GM19240 (cell line): ENCODE data around the gene SRGAP2.
"Not testable (repeated sequence)": the region's sequence is repeated elsewhere in the genome, so short reads cannot be mapped to it uniquely, and the experiment has no call there.

Source experiments
- DNase-seq: peaks from one replicate; pipeline ENCODE4 v3.0.0; 2011; ENCODE audit warnings: low spot score; ENCODE audit not compliant: insufficient read length

SRGAP2 gene

DNA sequence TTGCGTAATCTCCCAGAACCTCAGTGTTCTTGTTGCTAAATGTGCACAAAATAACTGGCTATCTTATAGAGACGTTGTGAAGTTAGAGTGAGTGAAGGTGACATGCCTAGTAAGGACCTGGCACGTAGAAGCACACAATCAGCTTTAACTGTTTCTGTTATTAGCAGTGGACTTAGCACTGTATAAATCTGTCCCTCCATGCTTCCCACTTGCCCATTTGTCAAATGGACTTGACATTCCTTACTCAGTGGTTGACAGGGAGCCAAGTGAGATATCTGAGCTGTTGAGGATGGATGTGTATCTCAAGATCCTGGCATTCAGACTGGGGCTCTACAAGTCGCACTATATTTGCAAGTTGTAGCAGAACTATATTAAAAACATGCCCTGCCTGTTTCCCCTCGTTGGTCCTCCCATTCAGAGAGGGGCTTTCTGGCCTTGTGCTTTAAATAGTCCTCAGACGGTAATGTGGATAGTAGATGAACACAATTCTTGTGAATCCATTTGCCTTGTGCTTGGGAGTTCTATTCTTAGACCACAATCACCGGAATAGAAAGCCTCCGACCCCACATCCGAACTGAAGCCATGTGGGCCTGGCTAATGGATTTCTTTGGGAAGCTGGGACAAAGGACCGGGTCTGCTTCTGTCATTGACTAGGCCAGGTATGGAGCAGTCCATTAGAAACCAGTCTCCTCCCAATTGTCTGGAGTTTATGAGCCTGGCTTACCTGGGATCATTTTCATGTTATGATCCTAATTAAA lies 43.0 kb downstream of the SRGAP2 start:
- not testable (repeated sequence) for DNase-seq

DNA sequence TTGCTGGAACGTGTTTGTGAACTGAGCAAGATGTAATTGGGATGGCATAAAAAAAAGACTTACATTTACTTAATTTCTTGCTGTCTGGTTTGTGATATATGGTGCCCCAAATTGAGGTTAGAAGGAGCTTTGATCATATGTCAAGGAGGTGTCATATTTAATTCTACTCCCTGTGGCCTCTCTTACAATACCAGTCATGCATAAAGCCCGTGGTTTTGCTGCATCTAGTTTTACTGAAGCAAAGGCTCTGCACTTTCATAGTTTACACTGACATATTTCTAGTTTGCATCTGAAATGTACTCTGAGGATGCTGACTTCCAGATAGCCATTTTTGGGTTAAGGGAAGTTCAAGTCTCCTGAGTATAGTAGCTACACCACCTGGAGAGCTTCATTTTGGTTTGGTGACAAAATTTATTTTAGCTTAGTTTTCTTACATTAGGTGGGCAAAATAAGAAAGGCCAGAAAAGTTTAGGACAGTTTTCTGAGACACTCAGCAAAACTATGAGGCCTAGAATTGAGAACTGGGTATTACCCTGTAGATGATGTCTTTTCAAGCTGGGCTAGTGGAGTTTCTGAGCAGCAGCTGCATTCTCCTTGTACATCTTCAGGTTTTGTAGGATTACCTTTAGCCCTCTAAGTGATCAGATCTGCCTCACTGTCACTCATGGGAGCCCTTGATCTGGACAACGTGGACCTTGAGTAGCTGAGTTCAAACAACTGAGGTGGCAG lies 47.8 kb downstream of the SRGAP2 start:
- not testable (repeated sequence) for DNase-seq

DNA sequence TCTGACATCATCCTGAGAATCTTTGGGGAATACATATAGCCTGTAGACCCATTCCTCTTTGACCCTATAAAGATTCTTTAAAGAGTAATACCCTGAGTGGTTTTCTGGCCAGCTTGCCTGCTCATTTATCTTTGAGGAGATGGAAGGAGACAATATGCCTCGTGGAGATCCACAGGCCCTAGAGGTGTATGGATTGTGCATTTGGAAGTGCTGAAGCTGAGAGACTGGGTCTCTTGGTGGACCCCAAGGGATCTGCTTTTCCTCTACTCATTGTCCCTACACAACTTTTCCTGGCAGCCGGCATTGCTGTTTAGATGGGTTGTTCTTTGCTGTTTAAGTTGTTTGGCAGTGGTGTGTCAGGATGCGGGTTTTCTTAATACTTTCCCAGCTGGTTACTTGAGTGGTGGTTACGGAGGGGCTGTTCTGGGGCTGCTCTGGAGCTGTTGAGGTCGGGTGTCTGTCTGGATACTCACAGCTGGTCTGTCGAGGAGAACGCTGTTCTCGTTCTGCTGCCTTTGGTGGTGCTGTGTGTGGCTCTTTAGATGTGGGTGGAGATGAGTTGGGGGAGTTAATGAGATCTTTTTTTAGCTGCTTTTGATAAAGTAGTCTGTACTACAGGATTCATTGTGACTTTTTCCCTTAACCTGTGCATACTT lies 49.5 kb downstream of the SRGAP2 start:
- not testable (repeated sequence) for DNase-seq
